RWPE2 (cell line): Measurements from ENCODE around the gene CLN3.
"Not testable (repeated sequence)": the region's sequence is repeated elsewhere in the genome, so short reads cannot be mapped to it uniquely, and the experiment has no call there.

ENCODE experiments used
- ATAC-seq: fragments of 200-7000 bp; cut with Tn5 transposase; 3 replicates; pipeline ENCODE4 v1.9.1; 2021; ENCODE audit warnings: low read depth
- DNase-seq: peaks from one replicate; pipeline ENCODE4 v3.0.0-alpha.2; 2020; ENCODE audit warnings: low spot score
- H3K27ac ChIP-seq: fragments of 450-650 bp; 2 replicates; pipeline ENCODE4 v1.5.1; 2017; ENCODE audit warnings: mild to moderate bottlenecking; ENCODE audit not compliant: poor library complexity, severe bottlenecking
- H3K27me3 ChIP-seq: fragments of 250-450 bp; sonication (Bioruptor Pico); 2 replicates; pipeline ENCODE4 v1.5.1; 2021; ENCODE audit warnings: mild to moderate bottlenecking, moderate library complexity; ENCODE audit not compliant: insufficient read depth, poor library complexity, severe bottlenecking
- H3K36me3 ChIP-seq: fragments of 250-450 bp; sonication (Bioruptor Pico); 2 replicates; pipeline ENCODE4 v1.5.1; 2020; ENCODE audit warnings: low read depth, mild to moderate bottlenecking, moderate library complexity
- H3K4me1 ChIP-seq: fragments of 250-450 bp; sonication (Bioruptor Pico); 2 replicates; pipeline ENCODE4 v1.5.1; 2021; ENCODE audit warnings: mild to moderate bottlenecking, moderate library complexity; ENCODE audit not compliant: insufficient read depth, poor library complexity, severe bottlenecking
- H3K4me3 ChIP-seq: fragments of 250-450 bp; sonication (Bioruptor Pico); 2 replicates; pipeline ENCODE4 v1.5.1; 2021; ENCODE audit warnings: mild to moderate bottlenecking, moderate library complexity; ENCODE audit not compliant: severe bottlenecking
- H3K9me3 ChIP-seq: fragments of 250-450 bp; sonication (Bioruptor Pico); 2 replicates; pipeline ENCODE4 v1.5.1; 2021; ENCODE audit warnings: mild to moderate bottlenecking, moderate library complexity; ENCODE audit not compliant: severe bottlenecking
- CTCF ChIP-seq: fragments of 450-650 bp; IDR thresholded peaks from one replicate; pipeline ENCODE4 v1.5.1; 2017; ENCODE audit warnings: mild to moderate bottlenecking, moderate library complexity; ENCODE audit not compliant: poor library complexity, severe bottlenecking

Gene CLN3

GRCh38 chr16:28504707-28505404 is 13.0 kb upstream of the CLN3 start:
- Histone ChIP-seq H3K4me1 (no peaks in the 10 kb centered on the region), H3K27me3 (no peaks in the 10 kb centered on the region), H3K9me3 (no peaks in the 10 kb centered on the region), H3K27ac (no peak overlapping the region), H3K36me3 (no peaks in the 10 kb centered on the region), H3K4me3 (no peak overlapping the region)
- no peak for ATAC-seq
- TF ChIP-seq CTCF, result no peak
- DNase-seq, result no peak

GRCh38 chr16:28503470-28504259 is 11.8 kb upstream of the CLN3 start:
- H3K27me3 ChIP-seq, result no peaks in the 10 kb centered on the region
- H3K9me3 ChIP-seq, result no peaks in the 10 kb centered on the region
- no peak for DNase-seq
- peak; percentile 35; the same call in 2 of the 3 replicates for ATAC-seq
- no peak for TF ChIP-seq CTCF
- no peak overlapping the region for H3K27ac ChIP-seq
- H3K36me3 ChIP-seq, result no peaks in the 10 kb centered on the region
- no peaks in the 10 kb centered on the region for H3K4me1 ChIP-seq
- H3K4me3 ChIP-seq, result no peak overlapping the region

- H3K4me3 ChIP-seq, result no peak overlapping the region
- no peaks in the 10 kb centered on the region for H3K27me3 ChIP-seq
- ATAC-seq (no peak), DNase-seq (no peak)
- H3K27ac ChIP-seq, result no peak overlapping the region
- no peak for TF ChIP-seq CTCF
- no peaks in the 10 kb centered on the region for H3K9me3 ChIP-seq
- H3K36me3 ChIP-seq, result no peaks in the 10 kb centered on the region
- no peaks in the 10 kb centered on the region for H3K4me1 ChIP-seq
Measured at GRCh38 chr16:28502290-28502689, 10.4 kb upstream of the CLN3 start.

- H3K27me3 ChIP-seq, result no peaks in the 10 kb centered on the region
- H3K9me3 ChIP-seq, result no peaks in the 10 kb centered on the region
- H3K36me3 ChIP-seq, result no peaks in the 10 kb centered on the region
- ATAC-seq (no peak), DNase-seq (no peak)
- TF ChIP-seq CTCF, result no peak
- no peak overlapping the region for H3K27ac ChIP-seq
- H3K4me3 ChIP-seq, result no peak overlapping the region
- H3K4me1 ChIP-seq, result no peaks in the 10 kb centered on the region
Measured at GRCh38 chr16:28501258-28502232, 9.7 kb upstream of the CLN3 start.

GRCh38 chr16:28500476-28501180 is 8.8 kb upstream of the CLN3 start:
- H3K4me3 ChIP-seq, H3K9me3 ChIP-seq, H3K27ac ChIP-seq, H3K27me3 ChIP-seq, H3K36me3 ChIP-seq, H3K4me1 ChIP-seq, DNase-seq, ATAC-seq: not testable (repeated sequence)
